ENCODE data around the gene SPECC1L.

Gene SPECC1L

DNA sequence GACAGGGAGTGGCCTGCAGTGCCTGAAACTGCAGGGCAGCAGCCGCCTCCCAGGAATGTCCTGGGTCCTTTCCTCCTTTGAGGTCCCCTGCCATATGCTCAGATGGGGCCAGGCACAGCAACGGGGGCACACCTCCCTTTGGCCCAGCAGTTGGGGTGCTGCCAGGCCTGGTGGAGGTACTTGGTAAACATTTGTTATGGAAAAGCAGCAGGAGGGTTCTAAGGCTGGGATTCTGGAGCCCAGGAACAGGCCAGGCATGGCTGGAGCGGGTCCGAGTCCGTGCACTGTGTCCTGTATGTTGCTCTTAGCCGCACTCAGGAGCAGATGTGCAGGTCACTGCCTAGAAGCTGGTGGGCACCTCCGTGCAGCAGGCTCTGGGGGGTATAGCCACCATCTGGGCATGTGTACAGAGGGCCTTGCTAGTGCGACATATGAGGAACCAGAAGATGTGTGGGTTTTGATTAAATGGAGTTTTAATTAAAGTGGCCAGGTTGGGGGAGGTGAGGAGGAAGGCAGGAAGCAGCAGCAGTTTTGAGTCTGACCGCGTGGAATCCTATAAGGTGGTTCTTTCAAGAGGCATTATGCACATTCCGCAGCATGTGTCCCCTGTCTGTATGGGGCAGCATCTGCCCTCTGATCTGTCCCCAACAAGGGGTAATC, 158.2 kb downstream of the SPECC1L start:
- no peak for DNase-seq (ENCODE audit: low read depth)

DNA sequence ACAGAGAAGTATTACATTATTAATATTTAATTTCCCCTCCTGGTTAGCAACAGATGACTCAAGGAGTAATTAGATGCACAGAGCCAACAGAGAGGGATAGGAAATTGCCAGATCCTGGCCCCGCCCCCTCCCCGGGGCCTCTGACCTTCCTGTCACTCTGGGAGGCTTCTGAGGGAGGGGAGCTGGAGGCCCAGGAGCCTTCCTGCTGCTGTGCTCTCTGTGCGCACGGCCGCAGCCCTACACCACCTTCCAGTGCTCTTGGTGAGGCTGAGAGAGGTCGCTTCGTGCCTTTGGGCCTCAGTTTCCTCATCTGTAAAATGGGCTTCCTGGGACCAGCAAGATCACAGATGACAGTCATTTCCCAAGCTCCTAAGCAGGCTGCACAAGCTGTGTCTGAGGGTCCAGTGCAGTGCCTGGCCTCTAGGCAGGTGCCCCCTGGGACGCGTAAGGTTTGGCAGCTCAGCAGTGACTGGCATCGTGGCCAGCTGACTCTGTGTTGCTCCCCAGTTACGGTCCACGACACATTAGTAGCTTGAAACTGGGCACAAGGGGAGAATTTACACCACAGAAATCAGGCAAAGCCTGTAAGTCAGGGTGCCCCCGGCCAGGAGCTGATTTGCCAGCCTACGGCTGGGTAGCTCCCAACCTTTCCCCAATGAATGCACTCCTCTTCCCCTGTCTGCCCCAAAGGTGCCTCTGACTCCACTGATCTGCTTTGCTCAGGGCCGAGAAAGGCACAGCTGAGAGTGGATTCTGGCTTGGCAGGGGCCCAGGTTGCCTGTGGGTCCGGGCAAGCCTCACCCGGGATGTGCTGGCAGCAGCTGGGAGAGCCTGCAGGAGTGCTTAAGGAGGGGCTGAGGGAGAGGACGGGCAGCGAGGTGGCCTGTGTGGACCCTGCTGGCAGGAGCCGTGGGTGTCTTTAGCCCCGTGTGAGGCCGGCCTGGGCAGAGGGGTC, 159.1 kb downstream of the SPECC1L start:
- DNase-seq (ENCODE audit: low read depth), result no peak

DNA sequence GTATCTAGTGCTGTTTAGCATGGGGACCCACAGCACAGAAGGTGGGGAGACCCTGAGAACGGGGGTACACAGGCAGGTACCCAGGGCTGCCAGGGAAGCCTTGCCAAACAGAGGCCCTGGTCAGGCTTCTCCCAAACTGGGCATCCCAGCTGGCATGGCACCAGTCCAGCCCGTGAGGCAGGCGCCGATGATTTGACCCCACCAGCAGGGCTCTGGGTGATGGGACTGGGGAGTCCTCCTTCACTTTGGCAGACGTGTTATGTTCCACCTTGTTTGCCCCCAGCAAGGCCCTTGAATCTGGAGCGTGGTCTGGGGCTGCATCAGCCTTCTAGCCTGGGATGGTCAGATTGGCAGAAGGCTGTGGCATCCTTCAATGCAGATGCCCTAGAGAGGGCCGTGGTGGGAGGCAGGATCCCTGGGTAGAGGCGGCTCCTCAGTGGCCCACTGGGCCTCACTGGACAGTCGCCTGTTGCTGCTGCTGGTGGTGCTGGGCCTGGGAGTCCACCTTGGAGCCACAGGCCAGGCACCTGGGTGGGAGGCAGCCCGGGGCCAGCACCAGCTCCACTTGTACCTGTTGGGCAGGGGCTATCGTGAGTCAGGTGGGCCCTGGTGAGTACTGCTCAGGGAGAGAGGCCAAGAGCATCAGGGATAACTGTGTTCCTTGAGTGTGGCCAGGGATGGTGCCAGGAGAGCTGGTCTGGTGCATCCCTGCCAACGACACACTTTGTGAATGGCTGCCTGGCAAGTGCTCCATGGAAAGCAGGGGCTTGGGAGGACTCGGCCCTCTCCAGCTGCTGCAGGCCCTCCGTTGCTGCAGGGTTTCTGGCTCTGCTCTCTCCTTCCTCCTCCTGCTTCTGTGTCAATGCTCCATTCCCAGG, 160.0 kb downstream of the SPECC1L start:
- no peak for DNase-seq (ENCODE audit: low read depth)

DNA sequence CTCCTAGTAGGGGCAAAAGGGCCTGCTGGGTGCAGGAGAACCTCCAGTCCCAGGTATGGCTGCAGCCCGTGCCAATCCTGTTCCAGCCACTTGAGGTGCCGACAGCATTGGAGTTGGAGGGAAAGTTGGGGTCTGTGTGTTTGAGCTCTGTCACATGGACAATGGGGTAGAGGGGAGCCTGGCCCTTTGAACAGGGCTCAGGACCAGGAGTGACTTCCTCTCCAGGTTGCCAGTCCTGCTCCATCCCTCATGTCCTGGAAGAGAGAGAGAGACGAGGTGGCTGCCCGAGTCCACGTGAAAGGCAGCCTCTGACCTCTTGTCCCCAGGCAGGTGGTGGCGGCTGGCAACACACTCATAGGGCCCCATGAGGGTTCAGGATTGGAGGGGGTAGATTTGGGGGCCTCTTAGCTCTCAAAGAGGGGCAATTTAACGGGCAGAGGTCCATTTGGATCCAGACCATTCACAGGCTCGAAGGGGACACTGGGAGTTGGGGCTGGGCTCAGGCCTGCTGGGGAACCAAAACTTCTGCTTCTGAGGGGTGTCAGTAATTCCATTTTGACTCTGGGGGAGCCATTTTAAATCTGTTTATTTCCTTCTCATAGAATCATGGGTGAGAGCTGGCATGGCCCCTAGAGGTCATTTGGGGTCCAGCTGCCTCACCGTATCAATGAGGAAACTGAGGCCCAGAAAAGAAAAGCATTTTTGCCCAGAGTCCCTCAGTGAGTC, 160.8 kb downstream of the SPECC1L start:
- DNase-seq (ENCODE audit: low read depth), result no peak

DNA sequence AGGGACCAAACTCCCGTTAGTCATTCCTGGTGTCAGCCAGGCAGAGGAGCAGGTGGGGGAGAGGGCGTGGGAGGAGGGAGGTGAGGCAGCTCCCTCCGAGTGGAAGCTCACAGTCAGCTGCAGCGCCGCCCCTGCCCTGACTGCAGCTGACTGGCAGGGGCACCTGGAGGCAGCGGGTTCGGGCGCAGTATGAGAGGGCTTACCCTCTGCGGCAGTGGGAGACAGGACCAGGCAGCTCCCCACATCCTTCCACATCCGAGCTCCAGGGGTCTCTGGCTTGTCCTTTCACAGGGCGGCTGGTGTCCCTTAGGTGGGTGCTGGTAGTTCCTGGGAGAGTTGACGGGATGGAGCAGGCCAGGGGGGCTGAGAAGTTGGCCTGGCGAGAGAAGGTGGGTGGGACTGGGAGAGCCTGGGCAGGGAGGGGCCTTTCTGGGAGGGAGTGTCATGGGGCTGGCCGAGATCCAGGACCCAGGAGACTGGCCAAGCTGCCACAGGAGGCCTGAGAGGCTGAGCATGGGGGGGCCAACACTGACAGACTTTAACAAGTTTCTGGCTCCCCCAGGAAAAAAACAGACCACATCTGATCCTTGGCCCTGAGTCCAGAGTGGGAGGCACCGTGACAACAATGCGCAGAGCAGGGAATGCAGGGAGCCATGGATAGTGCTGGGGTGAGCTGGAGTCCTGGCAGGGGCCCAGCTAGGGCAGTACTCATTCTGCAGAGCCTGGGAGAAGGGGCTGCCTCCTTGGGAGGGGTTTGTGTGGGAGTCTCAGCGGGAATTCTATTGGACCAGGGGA, 161.6 kb downstream of the SPECC1L start:
- no peak for DNase-seq (ENCODE audit: low read depth)

DNA sequence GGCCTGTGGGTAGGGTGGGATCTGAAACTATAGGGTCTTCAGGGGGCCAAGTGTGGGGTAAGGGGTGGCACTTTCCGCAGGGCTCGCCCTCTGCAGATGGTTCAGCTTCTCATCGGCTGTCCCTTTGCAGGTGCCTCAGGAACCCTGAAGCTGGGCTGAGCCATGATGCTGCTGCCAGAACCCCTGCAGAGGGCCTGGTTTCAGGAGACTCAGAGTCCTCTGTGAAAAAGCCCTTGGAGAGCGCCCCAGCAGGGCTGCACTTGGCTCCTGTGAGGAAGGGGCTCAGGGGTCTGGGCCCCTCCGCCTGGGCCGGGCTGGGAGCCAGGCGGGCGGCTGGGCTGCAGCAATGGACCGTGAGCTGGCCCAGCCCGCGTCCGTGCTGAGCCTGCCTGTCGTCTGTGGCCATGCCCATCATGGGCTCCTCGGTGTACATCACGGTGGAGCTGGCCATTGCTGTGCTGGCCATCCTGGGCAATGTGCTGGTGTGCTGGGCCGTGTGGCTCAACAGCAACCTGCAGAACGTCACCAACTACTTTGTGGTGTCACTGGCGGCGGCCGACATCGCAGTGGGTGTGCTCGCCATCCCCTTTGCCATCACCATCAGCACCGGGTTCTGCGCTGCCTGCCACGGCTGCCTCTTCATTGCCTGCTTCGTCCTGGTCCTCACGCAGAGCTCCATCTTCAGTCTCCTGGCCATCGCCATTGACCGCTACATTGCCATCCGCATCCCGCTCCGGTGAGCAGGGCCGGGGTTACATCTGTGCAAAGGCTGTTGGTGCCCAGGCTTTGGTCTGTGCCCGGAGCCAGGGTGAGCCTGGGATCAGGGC, 162.6 kb downstream of the SPECC1L start:
- no peak for DNase-seq (ENCODE audit: low read depth)

DNA sequence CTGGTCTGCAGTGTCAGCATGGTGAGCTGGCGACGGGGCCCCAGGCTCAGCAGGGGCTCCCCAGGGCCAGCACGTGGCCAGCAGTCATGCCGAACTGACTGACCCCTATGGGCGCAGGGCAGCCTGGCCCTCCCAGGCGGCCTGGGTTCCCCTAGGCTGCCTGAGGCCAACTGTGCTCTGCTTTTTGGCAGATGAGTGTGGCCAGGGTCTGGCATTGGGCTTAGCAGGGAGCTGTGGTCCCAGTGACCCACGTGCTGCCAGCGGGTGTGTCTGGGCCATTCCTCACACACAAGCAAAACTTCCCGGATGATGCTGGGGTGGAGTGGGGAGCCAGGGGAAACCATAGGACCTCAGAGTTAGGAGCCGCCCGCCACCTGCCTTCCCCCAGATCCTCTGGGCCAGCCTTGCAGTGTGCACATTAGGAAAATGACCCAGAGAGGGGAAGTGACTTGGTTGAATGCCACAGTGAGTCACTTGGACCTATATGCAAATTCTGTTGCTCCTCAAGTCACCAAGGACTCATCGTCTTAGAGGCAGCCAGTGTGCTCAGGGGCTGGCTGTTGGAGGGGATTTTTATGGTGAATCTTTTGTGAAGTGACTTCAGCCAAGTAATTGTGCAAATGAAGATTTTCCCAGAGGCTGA, 163.3 kb downstream of the SPECC1L start:
- DNase-seq (ENCODE audit: low read depth), result peak; percentile 14

DNA sequence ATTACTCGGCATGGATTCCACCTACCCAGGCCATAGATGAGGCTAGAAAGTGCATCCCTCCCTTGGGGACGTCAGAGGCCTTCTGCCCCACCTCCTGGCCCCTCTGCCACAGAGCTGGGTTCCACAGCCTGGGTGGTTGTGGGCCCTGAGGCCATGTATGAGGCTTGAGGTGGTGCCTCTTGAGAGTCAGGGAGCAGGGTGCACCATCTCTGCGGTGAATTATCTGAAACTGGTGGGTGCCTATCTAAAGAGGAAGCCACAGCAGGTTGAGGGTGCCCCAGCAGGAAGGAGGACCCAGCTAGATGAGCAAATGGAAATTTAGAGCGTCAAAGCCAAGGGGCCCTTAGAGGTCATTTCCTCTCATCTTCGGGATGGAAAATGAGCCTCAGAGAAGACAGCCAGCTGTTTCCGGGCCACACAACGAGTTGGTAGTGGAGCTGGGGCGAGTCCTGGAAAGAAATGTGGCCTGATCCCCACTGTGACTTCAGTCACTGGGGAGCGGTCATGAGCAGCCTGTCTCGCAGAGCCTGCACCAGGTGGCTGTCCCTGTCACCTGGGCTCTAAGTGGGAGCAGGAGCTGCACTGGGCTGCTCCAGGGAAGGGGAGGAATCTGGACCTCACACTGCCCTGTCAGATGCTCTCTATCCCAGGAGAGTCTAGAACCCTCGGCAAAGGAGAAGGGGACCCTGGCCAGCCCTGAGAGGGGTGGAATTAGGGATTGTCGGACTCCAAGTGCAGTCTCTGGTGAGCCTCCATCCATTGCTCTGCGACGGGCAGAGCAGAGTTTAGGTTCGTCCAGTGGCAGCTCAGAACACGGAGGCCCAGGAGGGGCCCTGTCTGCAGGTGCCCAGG, 164.1 kb downstream of the SPECC1L start:
- no peak for DNase-seq (ENCODE audit: low read depth)

DNA sequence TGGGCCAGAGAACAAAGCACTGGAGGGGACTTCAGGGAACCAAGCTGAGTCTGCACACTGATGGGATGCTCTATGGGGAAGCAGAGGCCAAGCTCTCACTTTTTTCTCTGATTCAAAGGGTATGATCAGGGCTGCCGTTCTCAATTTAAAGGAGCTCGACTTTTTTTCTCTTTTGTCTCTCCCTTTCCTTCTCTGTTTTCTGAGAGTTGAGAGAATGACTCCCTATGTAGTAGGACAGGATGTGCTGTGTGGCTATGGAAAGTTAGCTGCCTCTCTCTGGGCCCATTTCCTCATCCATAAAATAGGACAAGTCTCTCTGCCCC, 164.7 kb downstream of the SPECC1L start:
- no peak for DNase-seq (ENCODE audit: low read depth)

DNA sequence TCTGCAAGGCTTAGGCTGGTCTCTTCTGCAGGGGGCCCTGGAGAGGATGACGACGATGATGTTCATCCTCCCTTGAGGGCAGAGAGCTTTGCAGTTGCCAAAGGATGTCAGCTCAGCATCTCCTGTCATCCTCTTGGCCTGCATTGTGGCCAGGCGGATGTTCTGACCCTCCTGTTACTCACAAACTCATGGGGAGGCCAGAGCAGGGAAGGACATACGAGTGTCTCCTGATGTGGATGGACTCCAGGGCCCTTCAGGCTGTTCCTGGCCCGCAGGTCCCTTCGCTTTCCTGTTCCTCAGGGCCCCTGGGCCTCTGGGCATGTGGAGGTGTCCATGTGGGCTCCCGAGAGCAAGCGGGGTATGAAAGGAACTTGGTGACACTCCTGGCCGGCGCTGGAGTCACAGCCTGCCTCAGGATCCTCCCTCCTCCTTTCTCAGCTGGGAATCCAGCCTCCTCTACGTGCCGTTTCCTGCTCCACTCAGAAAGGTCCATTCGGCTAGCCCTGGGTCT, 165.3 kb downstream of the SPECC1L start:
- peak; percentile 25 for DNase-seq (ENCODE audit: low read depth)

DNA sequence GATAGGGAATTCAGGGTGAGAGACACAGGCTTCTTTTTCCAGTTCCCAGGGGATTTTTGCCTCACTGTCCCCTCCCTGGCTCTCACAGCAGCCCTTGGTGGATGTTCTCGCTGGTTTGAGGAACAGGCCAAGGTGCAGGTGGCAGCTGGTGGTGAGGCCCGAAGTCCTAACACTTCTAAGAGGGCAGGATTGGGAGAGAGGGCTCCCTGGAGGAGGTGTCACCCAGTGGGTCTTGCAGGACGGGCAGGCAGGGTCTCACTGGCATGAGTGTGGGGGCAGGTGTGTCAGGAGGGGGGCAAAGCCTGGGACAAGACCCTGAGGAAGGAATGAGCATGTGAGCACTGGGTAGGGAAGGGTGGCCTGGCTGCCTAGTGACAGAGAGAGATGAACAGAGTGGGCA, 165.9 kb downstream of the SPECC1L start:
- DNase-seq (ENCODE audit: low read depth), result no peak

DNA sequence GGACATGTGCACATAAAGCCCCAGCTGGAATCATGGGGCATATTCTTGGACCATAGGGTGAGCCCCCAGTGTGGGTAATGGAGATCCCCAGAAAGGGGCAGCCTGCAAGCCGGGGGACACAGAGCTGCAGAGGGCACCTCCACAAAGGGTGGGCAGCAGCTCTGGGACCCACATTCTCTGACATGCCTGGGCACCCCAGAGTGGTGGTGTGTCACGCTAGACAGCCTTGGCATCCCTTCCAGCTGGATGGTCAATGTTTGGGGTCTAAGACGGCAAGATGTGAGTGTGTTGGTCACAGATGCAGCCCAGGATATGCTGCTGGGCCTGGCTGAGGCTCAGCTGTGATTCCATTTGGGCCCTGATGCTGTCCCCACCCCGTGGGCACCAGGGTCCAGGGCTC, 166.5 kb downstream of the SPECC1L start:
- no peak for DNase-seq (ENCODE audit: low read depth)

DNA sequence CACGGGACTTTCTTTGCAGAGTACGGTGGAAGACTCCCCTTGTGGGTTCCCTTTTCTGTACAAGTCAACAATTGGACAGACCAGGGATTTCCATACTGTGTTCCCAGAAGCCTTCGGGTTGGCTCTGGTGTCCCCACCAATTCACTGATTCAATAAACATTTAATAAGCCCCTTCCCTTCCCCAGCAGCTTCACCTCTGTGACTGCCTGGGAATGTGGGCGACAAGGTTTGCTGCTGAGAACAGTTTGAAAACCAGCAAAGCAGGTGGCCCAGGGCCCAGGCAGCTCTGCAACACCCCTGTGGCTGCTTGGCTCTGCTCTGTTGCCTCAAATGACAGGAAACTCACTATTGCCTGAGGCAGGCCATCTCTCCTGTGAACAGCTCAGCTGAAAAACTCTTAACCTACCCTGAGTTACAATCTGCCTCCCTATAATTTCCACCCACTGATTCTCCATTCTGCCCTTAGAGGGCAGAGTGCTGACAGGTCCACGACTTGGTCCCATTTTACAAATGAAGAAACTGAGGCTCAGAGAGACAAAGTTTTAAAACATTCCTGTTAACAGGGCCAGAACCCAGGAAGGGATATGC, 167.2 kb downstream of the SPECC1L start:
- no peak for DNase-seq (ENCODE audit: low read depth)

DNA sequence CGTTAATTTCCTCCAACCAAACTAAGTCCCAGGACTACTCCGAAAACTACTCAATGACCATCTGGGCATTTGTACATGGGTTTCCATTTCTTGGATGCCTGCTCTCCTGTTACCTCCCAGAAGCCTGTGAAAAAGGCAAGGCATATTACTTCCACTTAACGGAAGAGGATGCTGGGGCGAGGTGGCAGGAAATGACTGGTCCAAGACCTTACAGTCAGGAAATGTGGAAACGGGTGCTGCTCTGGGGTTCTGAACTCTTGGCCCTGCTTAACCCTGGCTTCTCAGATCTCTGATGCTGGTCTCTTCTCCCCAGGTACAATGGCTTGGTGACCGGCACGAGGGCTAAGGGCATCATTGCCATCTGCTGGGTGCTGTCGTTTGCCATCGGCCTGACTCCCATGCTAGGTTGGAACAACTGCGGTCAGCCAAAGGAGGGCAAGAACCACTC, 169.7 kb downstream of the SPECC1L start:
- DNase-seq (ENCODE audit: low read depth), result no peak

DNA sequence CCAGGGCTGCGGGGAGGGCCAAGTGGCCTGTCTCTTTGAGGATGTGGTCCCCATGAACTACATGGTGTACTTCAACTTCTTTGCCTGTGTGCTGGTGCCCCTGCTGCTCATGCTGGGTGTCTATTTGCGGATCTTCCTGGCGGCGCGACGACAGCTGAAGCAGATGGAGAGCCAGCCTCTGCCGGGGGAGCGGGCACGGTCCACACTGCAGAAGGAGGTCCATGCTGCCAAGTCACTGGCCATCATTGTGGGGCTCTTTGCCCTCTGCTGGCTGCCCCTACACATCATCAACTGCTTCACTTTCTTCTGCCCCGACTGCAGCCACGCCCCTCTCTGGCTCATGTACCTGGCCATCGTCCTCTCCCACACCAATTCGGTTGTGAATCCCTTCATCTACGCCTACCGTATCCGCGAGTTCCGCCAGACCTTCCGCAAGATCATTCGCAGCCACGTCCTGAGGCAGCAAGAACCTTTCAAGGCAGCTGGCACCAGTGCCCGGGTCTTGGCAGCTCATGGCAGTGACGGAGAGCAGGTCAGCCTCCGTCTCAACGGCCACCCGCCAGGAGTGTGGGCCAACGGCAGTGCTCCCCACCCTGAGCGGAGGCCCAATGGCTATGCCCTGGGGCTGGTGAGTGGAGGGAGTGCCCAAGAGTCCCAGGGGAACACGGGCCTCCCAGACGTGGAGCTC, 170.2 kb downstream of the SPECC1L start:
- DNase-seq (ENCODE audit: low read depth), result no peak

DNA sequence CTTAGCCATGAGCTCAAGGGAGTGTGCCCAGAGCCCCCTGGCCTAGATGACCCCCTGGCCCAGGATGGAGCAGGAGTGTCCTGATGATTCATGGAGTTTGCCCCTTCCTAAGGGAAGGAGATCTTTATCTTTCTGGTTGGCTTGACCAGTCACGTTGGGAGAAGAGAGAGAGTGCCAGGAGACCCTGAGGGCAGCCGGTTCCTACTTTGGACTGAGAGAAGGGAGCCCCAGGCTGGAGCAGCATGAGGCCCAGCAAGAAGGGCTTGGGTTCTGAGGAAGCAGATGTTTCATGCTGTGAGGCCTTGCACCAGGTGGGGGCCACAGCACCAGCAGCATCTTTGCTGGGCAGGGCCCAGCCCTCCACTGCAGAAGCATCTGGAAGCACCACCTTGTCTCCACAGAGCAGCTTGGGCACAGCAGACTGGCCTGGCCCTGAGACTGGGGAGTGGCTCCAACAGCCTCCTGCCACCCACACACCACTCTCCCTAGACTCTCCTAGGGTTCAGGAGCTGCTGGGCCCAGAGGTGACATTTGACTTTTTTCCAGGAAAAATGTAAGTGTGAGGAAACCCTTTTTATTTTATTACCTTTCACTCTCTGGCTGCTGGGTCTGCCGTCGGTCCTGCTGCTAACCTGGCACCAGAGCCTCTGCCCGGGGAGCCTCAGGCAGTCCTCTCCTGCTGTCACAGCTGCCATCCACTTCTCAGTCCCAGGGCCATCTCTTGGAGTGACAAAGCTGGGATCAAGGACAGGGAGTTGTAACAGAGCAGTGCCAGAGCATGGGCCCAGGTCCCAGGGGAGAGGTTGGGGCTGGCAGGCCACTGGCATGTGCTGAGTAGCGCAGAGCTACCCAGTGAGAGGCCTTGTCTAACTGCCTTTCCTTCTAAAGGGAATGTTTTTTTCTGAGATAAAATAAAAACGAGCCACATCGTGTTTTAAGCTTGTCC, 171.0 kb downstream of the SPECC1L start:
- DNase-seq (ENCODE audit: low read depth), result no peak

Measured in GM04503 (cell line).